GM21786 (cell line): Measurements from ENCODE around the gene OTX2.

ENCODE experiments used
- ATAC-seq: cut with Tn5 transposase; IDR thresholded peaks from one replicate; pipeline ENCODE4 v1.9.1; 2021; ENCODE audit not compliant: unreplicated experiment

Gene OTX2

DNA sequence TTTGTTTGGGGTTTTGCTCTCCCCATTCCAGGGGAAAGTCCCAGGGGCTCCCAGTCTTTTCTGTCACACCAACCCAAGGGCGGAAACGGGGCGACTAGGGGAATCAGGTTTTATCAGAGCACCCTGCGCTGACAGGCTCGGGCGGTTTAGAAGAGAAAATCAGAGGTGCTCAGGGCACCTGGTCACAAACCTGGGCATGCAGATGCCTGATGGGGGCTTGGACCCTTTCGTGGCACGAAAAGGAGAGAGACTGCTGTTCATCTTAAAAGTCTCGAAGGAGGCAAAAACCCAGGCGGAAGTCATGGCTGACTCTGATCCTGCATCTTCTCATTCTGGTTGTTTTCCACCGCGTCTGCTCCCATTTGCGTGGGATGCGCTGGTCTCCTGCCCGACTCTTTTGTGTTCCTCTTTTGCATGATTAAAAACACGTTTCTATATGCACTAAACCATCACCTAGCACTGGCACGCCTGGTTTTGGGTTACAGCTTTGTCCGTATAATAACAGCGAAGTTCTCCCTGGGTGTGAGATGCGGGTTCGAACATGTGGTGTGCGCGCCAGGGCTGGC, 13.2 kb downstream of the OTX2 start:
- ATAC-seq: no peak

DNA sequence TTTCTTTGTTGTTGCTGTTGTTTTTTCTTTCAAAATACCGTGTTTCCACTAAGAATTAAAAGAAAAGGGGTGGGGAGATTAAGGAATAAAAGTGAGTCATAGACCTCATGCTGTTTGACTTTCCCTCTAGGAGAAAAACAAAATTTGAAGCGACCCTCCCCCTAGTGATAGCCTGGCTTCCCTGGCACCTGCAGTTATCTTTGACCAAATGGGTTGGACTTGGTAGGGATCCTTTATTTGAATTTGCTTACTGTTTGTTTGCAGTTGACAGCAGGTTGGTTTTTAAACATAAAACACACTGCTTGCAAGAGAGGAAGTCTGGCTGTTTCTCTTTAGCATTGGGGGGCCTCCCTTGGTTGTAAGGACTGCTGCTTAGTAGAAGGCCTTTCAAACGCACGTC, 14.0 kb downstream of the OTX2 start:
- no peak for ATAC-seq

DNA sequence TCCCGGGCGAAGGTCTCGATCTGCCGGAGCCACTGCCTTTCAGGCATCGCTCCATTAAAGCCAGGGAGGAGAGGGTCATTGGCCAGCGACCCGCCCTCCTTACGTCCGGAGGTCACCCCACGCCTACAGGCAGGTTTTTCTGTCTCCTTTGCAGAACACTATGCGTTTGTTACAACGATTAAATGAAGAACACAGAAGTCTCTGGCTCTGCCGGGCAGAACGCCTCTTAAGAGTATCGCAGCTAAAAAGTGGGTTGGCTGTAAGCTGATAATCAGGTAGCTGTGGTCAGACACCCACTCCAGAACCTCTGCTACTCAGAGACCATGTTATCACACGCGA, 15.0 kb downstream of the OTX2 start:
- no peak for ATAC-seq

DNA sequence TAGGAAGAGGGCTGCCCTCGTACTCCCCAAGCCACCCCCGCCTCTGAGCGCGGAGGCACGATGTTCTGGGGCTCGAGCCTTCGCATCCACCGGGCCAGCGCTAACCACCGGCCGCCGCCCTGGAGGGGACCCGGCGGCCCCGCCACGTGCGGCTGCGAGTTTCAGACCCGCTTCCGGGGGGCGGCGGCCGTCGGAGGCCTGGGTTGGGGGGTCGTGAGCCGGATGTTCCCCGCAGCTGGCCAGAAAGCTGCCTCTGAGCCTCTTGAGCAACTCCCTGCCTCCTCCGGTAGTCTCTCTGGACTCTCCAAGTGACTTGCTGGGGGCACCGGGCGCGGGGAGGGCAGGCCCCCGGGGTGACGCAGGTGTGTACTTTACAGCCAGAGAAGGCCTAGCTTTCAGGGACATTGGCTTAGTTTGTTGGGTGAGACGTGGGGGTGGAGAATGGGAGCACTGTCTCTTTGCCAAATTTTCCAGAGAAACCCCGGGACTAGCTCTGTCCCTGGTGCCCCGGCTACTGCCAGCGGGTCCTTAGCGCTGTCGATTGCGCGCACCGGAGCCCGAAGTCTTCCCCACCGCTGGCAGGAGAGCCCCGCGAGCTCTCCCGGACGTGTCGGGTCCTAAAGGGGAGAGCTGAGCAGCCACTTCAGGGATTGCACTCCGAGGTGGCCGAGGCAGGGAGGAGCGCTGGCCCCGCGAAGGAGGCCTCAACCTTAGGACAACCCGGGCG, 15.6 kb downstream of the OTX2 start:
- no peak for ATAC-seq

DNA sequence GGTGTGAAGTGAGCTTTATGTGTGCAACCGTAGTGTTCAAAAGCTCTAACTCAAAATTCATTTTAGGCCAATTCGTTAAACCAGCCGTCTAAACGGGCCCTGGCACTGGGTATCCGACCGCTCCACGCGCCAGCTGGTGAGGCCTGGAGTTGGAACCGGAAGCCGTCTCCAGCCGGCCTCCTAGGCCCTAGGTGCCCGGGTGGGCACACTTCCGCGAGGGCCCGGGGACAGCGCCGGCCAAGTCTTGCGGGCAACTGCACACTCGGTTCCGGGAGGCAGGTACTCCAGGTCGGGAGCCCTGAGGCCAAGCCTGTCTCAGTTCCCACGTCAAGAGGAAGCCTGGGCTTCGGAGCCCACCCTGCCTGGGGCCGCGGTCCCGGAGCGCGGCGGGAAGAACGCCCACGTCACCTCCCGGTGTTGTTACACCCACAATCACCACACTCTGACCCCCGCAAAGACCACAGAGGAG, 16.2 kb downstream of the OTX2 start:
- ATAC-seq: no peak

DNA sequence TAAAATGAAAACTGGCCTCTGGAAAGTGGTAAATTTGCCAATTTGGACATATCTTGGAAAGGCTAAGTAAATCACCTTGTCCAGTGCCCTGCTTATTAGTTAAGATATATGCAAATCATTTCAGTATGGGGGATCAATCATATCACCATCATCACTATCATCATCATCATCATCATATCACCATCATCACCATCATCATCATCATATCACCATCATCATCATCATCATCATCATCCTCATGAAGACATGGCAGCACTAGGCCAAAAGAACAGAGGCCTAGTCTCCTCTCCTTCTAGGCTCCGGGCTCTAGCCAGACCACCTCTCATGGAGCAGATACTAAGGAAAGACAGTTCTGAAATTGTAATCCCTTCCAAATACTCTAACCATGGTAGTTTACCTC, 20.3 kb downstream of the OTX2 start:
- no peak for ATAC-seq

DNA sequence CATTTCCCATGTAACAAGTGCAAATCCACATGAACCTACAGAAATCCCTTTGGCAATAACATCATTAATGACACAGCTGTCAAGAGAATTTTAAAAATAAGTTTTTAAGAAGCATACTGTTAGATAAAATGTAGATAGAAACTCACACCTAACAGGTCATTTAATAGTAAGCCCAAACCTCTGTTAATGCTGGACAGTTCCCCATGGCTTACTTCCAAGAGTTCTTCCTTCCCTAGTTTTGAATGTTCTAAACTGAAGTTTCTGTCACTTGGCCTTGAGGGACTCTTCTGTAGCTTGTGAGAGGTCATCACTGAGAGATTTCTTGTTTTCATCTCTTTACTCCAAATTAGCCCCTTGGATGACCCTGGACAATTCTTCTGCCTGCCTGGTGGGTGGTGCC, 22.7 kb downstream of the OTX2 start:
- no peak for ATAC-seq

DNA sequence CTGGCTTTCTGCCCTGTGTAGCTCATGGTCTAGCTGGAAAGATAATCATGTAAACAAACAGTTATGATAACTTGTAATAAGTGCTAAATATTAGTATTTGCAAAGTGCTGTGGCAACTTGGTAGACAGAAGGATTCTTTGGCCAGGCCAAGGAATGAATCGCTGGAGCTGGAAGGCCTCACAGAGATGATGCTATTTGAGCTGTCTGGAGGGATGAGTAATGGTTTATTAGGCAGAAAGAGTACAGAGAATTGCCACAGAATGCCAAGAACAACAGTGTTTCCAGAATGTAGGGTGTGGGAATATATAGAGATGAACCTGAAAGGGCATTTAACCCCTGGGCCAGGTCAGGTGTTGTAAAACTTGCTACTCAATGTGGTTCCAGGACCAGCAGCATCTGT, 27.6 kb downstream of the OTX2 start:
- no peak for ATAC-seq

DNA sequence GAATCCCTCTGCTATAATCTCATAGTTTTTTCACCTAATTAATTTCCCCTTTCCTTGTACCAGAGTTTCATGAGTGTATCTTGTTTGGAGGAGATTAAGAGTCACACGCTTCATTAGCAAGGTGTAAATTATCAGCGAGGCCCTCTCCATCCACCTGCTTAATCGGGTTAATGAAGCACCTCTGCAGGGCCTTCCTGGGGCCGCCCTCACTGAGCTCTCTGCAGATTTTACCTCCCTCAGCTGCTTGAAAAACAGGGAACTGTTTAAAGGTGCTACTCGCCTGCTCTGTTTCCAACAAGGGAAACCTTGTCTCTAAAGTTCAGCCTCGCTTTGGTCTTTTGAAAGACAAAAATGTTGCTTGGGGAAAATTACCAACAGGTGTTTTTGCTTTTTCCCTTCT, 35.8 kb downstream of the OTX2 start:
- no peak for ATAC-seq

DNA sequence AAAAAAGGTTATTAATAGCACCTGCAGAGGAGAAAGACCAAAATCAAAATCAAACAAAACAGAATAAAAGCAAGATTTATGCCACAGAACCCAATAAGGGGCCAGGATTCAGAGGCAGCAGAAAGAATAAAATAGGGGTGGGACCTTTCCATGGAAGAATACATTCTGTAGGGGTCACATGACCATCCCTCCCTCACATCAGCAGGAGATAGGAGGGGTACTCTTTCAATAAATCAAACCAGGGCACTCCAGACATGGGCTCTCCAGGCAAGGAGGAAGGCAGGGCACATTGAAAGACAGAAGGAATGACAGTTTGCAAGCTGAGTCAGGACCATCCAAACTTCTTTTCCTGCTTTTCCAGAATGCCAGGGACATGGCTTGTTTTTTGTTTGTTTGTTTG, 39.8 kb downstream of the OTX2 start:
- no peak for ATAC-seq

DNA sequence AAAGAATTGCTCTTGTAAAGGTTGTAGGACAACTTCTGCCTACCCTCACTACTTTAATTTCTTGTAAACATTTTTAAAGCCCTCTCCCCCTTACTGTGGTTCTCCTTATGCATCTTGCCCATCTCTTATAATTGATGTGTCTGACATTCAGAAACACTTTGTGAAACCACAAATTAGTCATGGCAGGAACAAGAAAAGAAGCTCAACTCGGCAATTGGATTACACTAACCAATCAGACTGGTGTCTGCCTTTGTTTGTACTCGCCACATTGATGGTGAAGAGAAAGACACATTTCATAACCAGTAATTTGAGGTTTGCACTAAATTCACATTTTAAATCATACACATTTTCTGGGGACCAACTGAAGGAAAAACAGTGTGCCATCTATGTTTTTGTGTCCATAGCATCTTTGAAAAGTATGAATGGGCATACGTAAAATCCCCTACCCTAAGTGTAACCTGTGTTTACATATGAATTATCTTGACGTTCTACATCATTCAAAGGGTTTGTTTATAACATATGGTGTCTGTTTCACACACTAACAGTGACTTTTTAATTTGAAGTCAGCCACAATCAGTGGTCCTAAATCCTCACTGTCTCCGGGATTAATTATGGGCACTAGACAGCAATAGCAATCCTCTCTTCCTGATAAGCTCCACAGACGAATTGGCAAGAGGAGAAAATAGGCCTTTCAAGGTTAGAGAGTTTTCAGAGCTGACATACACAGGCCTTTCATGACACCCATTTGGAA, 49.9 kb downstream of the OTX2 start:
- ATAC-seq: no peak

DNA sequence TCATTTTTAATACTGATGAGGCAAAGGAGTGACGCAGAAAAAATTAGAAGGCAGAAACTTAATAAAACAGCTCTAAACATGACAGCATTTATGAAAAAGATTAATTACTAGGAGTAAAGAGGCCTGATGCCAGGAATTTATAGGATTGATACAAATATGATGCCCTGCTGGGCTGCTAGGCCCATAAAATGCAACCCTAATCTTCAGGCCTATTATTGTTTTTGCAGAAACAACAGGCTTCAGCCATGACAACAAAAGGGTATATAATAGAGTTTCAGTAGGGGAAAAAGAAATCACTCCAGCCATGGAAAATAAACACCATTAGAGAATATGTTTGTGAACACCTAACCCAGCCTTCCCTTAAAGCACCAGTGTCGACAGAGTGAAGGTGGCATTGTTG, 50.6 kb downstream of the OTX2 start:
- ATAC-seq: no peak

DNA sequence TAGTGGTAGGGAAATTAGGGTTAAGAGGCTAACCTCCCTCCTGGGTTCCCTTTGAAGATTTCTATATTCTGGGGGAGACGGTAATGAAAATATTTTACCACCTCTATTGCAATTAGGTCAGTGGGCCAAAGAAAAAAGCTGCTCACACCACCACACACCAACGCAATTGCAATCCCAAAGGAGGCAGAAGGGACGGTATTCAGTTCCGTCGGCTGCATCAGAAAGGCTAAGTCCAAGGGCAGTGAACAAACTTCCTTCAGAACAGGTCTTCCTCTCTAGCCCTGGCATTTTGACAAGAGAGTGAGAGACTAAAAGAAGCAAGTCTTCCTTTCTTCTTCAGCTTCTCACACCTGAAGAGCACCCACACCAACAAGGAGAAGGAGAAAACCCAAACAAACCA, 51.2 kb downstream of the OTX2 start:
- no peak for ATAC-seq

DNA sequence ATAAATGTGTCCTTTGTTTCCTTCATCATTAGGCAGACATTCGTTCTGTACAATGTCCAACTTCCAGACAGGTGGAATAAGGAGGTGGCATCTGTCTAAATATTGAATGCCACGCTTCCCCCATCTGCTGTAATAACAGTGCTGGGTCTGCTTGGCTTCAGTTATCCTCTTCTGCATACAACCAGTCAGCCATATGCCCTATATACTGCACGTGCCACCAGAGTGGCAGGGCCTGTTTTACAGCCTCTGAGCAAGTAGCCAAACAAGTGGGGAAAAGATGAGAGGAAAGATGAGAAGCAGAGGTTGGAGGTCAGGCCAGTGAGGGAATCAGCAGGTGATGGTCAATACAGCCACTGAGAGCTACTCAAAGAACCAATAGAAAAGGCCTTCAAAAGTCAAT, 55.4 kb downstream of the OTX2 start:
- ATAC-seq: no peak

DNA sequence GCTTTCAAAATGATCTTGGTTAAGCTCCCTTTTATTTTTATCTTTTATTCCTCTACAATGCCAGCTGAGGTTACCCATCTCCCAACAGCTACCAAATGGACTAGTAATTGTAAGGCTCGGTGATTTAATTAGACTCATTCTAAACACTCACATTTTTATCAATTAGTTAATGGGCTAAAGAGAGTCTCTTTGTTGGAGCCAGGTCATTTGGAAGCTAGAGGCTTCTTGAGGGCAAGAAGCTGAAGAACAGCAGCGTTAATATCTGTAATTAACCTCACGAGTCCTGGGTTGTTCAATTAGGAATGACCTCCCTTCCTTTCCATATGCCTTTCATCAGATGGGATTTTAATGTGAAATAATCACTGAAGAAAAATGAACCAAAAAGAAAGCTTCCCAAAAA, 56.9 kb downstream of the OTX2 start:
- ATAC-seq: no peak

DNA sequence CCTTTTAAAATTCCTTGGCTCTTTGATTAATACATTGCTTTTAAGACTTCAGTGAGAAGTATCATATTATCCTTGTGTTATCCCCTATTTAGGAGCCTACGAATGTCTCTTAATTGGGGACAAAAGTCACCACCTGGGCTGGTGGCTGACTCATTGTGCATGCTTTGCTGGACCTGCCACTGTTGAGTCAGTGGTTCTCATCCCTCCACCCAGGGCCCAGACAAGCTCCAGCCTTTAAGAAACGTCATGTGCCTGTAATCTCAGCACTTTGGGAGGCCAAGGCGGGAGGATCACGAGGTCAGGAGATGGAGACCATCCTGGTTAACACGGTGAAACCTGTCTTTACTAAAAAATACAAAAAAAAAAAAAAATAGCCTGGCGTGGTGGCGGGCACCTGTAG, 57.9 kb downstream of the OTX2 start:
- ATAC-seq: no peak

DNA sequence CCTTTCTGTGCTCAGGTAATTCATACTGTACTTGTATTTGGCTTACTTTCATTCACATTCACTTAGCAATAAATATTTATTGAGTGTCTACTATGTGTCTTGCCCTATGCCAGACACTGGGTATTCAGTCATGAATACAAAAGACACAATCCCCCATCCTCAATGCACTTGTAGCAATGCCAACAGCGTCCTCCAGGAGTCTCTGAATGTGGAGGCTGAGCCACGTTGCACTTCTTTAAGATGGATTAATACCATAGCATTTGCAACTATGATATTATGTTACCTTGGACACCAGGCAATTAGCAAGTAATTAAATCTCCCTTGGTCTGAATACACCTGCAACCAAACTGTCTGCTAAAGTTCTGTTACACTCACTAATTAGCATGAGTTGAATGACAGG, 58.8 kb downstream of the OTX2 start:
- no peak for ATAC-seq
